ENCODE data around the gene LRRK2. TPM values are rescaled to one million over a fixed set of nuclear protein-coding genes. Genes with fewer than 3 reads are reported as not detected.

The LRRK2 gene
- 10 to 100 TPM in 1 of 3 donors, 1 to 10 TPM in 2; 4.4 to 10.0 (median 5.1) TPM for polyA plus RNA-seq

DNA sequence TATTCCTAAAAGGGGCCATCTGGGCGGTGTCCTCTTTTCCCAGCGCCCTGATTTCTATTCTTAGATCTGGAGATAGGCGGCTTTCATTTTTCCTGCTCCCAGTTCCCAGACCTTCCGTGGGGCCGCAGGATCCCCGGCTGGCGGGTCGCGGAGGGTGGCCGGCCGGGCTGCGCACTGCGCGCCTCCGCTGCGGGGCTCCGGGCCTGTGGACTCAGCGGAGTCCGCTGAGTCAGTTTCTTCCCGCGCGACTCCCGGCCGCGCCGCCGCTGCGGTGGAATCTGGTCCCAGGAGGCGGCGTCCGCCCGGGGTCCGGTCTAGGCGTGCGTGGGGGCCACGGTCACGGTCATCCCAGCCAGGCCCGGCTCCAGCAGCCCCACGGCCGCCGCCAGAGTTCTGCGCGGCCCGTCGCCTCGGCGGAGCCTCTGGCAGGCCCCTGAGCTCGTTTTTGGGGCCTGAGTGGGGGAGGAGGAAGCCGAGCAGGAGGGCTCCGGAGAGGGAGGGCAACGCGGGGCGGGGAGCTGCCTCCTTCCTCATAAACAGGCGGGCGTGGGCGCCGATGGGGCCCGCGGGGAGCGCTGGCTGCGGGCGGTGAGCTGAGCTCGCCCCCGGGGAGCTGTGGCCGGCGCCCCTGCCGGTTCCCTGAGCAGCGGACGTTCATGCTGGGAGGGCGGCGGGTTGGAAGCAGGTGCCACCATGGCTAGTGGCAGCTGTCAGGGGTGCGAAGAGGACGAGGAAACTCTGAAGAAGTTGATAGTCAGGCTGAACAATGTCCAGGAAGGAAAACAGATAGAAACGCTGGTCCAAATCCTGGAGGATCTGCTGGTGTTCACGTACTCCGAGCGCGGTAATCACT, at the start of gene LRRK2:
Gene LRRK2 (plus strand): TSS at position 559 of the 853 bp plus-strand sequence. CDS start 135 bp downstream, at position 694.
- 1% methylated on average over 69 to 78 of the region's 78 CpGs for WGBS, 3 donors
- peak within 1 kb of the TSS; percentile 78 for H3K27ac ChIP-seq (ENCODE audit: low read depth, low read length)

DNA sequence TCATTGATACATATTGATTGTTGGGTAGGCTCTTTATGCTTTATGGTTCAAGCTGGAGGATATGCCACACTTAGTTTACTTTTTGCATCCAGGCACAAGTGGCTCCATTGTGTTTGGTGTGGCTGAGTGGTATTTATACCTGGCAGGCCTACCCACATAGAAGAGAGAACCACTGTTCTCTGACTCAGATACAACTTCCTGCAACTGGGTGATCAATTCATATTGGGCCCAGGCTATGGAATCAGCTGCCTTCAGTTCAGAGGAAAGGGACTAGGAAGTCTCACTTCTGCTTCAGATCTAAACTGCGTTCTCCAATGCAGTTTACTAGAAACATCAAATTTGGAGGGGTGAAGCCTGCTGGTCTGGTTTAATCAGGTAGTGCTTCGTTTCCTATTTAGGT, 49.8 kb upstream of the LRRK2 start:
- no peak overlapping the region for H3K27ac ChIP-seq (ENCODE audit: low read depth, low read length)
- 68 to 87% (median 76%) methylated on average over 2 of the region's 2 CpGs for WGBS, 3 donors

DNA sequence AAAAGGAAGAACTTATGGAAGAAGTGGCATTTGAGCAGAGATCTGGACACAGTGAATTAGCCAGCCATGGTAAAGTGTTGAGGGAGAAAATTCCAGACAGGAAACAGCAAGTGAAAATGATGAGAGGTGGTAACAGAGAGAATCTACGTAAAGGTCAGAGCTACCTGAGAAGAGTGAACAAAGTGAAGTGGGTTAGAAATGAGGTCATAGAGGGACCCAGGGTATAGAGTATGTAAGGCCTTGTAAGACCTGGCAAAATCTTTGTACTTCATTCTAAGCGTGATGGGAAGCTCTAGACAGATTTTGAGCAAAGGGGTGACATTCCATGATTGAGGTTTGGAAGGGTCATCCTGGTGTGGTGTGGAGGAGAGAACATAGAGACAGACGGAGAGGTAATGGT, 49.3 kb upstream of the LRRK2 start:
- WGBS, 3 donors: 89% methylated on average over 3 of the region's 3 CpGs
- H3K27ac ChIP-seq (ENCODE audit: low read depth, low read length): no peak overlapping the region

DNA sequence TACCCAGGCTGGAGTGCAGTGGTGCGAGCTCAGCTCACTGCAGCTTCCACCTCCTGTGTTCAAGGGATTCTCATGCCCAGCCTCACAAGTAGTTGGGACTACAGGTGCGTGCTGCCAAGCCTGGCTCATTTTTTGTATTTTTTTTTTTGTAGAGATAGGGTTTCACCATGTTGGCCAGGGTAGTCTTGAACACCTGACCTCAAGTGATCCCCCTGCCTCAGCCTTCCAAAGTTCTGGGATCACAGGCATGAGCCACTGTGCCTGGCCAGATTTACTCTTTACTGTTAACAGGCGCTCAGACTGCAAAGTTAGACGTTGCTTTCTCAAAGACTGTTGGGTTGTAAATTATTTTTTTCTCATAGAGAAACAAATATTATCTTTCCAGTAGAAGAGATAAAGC, 46.1 kb upstream of the LRRK2 start:
- H3K27ac ChIP-seq (ENCODE audit: low read depth, low read length): no peak overlapping the region
- 78 to 87% (median 85%) methylated on average over 4 of the region's 4 CpGs for WGBS, 3 donors

DNA sequence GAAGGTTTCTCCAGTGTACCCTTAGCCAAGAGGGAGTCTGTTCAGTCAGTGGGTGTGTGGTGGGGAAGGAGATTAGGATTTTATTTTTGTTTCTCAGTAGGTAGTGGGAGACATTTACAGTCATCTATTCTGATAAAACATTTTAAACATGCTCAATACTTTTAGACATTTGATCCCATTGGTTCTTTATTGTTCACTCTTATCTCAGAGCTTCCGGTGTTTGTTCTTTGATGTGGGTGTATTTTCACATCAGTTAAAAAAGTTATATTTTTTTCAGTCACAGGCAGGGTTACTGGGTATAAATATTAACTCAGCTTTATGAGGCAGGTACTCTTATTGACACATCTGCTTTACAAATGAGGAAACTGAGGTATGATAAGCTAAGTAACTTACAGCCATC, 43.3 kb upstream of the LRRK2 start:
- no peak overlapping the region for H3K27ac ChIP-seq (ENCODE audit: low read depth, low read length)
- 38 to 85% (median 83%) methylated on average over 1 of the region's 1 CpG for WGBS, 3 donors

DNA sequence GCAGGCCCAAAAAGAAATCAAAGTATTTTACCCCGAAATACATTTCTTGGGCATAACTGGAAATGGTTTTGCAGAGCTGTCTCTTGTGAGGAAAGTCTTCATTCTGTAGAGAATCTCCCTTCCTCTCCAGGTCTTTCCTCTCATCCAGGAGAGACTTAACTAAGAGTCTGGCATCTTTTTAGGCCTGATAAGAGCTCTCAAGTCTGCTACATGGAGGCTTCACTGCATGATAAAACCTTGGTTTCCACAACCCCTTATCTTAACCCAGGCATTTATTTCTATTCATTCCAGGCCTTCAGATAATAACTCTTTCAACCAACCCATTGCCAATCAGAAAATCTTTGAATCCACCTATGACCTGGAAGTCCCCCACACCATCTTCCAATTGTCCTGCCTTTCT, 41.1 kb upstream of the LRRK2 start:
- H3K27ac ChIP-seq (ENCODE audit: low read depth, low read length): no peak overlapping the region
- WGBS, 3 donors: 78 to 90% (median 87%) methylated on average over 1 of the region's 1 CpG

DNA sequence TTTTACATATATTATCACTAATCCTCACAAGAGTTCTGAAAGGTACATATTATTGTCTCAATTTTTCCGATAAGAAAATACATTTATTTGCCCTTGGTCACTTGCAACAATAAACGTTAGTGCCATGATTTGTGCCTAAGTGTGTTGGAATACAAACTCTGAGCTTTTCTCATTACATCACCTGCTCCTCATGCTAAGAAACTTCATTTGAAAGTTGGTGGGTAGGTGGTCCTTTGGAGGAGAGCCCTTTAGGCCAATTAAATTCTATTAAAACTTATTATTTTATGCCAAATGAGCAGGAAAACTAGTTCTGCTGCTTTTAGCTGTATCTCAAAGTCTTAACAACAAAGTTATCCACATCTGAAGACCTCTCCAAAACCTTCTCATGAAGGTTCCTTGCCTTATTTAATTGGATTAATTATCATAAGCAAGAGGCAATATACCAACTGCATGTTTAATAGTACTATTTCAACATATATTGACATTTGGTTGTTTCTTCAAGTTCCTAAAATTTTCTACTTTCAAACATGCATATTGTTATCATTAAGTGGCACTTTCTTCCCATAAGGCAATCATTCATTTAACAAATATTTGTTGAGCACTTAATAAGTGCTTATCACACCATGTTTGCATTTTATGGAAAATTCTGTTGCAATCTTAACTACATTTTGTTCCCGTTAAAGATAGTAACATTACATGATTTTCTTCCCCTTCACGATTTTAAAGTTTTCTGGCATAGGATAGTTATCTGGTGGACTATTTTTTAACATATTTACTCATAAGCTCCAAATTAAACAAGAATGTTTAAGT, 40.1 kb upstream of the LRRK2 start:
- no peak overlapping the region for H3K27ac ChIP-seq (ENCODE audit: low read depth, low read length)

DNA sequence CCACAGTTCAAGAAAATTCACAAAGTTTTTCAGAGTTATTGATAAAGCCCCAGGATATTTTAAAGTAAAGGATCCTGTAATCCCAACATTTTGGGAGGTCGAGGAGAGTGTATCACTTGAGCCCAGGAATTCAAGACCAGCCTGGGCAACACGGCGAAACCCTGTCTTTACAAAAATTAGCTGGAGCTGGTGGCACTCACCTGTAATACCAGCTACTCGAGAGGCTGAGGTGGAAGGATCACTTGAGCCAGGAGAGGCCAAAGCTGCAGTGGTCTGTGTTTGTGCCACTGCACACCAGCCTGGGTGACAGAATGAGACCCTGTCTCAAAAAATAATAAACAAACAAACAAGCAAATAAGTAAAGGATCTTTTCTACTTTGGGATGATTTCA, 39.5 kb upstream of the LRRK2 start:
- no peak overlapping the region for H3K27ac ChIP-seq (ENCODE audit: low read depth, low read length)
- 87 to 88% (median 87%) methylated on average over 4 of the region's 4 CpGs for WGBS, 3 donors

More for the DNA sequence above, 40.1 kb upstream of the LRRK2 start:
- 57 to 93% (median 86%) methylated on average over 4 of the region's 4 CpGs for WGBS, 3 donors

DNA sequence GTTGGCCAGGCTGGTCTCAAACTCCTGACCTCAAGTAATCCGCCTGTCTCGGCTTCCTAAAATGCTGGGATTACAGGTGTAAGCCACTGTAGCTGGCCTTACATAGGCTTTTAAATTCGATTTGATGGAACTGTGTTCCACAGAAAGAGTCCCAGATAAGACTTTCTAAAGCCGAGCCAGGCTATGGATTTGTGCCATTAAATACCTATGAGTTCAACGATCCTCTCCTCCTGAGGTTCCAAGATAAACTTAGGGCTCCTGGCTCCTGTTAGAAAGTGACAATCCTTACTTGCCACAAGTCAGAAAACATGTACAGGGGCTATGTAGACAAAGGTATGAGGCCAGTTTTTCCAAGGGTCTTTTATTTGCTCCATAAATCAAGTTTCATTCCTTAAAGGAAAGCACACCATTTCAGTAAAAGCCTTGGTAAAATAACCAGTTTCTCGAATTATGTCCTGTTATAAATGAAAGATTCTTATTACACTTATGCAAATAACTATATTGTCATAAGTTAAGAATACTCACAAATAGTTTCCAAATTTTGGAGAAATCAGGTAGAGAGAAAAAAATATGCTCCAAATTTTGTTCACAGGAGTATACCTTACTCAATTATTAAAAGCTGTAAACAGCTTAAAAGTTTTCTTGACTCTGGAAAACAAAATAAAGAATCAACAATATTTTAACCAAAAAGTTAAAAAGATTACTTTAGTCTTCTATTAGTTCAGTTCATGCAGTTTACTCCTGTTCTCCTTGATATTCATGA, 36.1 kb upstream of the LRRK2 start:
- H3K27ac ChIP-seq (ENCODE audit: low read depth, low read length): no peak overlapping the region
- WGBS, 3 donors: 76 to 87% (median 83%) methylated on average over 6 of the region's 6 CpGs

DNA sequence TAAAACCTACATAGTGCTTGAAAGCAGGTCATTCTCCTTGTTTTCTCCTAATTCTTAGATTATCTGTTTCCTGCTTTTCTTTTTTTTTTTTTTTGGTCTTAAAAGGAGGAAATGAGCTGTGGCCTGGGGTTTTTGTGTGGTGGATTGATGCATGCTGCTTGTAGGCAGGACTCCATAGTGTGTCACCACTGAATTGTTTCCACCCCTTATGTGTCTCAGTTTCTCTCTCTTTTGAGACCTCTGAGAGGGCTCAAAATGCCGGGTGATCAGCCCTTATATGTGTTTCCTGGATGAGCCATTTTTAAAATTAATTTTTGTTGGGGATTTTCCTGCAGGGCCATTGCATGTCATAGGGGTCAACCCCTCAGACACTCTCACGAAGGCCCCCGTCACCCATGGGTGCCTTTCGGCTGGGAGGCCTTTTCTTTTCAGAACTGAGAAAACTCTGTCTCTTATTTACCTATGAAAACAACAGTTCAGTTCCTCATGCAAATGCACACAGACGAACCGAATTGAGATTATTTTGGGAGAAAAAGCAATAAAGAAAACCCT, 32.0 kb upstream of the LRRK2 start:
- 71 to 84% (median 83%) methylated on average over 6 of the region's 6 CpGs for WGBS, 3 donors
- H3K27ac ChIP-seq (ENCODE audit: low read depth, low read length): no peak overlapping the region

DNA sequence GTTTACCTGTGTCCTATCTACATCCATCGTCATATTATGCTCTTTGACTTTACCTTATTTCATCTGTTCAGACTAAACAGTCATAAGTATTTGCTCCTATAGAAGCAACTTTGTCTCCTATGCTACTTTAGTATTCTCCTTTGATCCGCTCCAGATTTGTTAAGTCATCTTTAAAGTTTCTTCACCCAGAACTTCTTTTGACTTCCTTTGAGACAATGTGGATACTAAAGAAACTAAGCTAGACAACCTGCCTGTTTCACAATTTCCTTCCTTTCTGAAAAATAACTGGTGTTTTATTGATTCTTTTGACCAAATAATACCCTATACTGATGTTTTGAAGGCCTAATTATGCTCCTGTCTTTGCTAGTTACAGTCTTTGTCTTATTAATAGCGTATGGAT, 30.0 kb upstream of the LRRK2 start:
- H3K27ac ChIP-seq (ENCODE audit: low read depth, low read length): no peak overlapping the region
- 75 to 93% (median 80%) methylated on average over 3 of the region's 3 CpGs for whole genome bisulfite sequencing, 3 donors

DNA sequence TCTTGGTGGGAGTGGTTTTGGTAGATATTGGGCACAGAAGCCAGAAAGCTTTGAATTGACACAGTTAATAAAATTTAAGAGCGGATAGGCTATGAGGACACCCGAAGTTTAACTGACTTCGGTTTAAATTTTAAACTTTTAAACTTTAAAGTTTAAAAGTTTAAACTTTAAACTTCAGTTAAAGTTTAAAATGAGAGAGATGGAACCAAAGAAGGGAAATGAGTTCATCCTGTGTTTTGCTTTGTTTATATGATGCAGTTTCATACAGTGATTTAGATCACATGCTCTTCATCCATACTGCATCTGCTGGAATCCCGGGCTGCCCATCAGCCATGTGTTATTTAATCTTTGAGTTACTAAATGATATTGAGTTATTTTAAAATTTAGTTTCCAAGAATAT, 27.2 kb upstream of the LRRK2 start:
- 90 to 93% (median 93%) methylated on average over 4 of the region's 4 CpGs for WGBS, 3 donors
- H3K27ac ChIP-seq (ENCODE audit: low read depth, low read length): no peak overlapping the region

DNA sequence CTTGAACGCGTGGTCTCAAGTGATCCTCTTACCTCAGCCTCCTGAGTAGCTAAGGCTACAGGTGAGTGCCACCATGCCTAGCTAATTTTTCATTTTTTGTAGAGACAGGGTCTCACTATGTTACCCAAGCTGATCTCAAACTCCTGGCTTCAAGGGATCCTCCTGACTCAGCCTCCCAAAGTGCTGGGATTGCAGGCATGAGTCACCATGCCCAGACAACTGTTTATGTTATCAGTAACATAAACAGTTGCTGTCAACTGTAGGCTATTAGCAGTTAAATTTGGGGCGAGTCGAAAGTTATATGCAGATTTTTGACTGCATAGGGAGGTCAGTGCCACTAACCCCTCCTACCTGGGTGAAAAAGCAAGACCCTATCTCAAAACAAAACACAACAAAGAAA, 26.2 kb upstream of the LRRK2 start:
- whole genome bisulfite sequencing, 3 donors: 75 to 91% (median 87%) methylated on average over 4 of the region's 4 CpGs
- no peak overlapping the region for H3K27ac ChIP-seq (ENCODE audit: low read depth, low read length)

DNA sequence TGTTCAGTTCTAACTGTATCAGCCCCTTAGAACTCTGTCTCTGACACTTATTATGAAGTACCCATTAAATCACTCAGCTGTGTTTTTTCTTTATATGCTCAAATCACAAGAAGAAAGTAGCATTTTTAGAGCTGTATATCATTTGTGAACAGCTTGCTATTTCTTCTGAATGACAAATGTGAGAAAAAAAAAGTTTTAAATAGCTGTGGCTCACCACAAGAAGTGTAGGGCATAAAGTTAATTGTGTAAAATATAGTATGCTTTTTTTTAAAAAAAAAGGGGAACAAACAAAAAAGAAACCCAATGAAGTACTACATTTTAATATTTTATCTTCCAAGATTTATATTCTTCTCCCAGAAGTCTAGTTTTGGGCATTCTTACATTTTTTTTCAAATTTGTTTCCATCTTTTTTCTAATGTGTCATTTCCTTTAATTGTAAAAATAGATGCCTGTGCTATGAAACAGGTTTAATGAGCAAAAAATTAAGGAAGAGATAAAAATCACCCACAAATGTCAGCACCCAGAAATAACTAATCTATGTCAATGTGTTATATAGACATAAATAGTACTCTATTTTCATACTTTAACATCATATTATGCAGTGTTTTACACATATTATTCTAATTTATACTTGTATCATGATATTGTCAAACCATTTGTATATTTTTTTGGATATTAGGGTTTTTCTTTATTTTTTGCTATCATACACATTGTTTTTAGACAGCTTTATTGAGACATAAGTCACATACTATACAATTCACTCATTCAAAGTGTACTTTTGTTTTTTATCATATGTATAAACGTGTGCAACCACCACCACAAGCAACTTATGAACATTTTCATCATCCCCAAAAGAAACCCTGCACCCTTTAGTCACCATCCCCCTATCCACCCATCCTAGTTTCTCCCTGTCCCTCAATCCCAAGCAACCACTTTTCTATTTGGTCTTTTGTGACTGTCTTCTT, 22.4 kb upstream of the LRRK2 start:
- no peak overlapping the region for H3K27ac ChIP-seq (ENCODE audit: low read depth, low read length)
- WGBS, 3 donors: 16 to 46% (median 33%) methylated on average over 1 of the region's 1 CpG

DNA sequence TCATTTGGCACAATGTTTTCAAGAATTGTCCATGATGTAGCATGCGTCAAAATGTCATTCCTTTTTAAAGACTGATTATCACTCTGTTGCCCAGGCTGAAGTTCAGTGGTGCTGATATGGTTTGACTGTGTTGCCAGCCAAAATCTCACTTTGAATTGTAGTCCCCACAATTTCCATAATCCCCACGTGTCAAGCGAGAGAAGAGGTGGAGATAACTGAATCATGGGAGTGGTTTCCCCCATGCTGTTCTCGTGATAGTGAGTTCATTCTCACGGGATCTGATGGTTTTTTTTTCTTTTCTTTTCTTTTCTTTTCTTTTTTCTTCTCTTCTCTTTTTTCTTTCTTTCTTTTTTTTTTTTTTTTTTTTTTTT, 21.8 kb upstream of the LRRK2 start:
- H3K27ac ChIP-seq (ENCODE audit: low read depth, low read length): no peak overlapping the region
- WGBS, 3 donors: 71 to 86% (median 72%) methylated on average over 5 of the region's 5 CpGs

DNA sequence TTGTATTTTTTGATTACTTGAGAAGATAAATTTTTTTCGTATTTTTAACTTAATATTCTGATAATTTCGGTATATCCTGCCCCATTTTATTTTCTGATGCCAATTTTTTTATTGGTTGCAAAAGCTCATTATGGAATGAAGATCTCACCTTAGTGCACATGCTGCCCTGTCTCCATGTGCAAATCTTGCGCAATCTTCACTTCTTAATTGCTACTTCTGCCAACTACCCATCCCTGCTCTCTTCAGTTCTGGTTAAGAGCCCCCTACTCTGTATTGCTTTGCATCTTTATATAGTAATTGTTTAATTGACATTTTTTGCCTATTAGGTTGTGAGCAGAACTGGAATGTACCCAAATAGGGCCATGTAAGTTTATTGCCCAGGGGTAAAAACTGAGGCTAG, 20.5 kb upstream of the LRRK2 start:
- no peak overlapping the region for H3K27ac ChIP-seq (ENCODE audit: low read depth, low read length)
- 92 to 94% (median 94%) methylated on average over 3 of the region's 3 CpGs for WGBS, 3 donors

DNA sequence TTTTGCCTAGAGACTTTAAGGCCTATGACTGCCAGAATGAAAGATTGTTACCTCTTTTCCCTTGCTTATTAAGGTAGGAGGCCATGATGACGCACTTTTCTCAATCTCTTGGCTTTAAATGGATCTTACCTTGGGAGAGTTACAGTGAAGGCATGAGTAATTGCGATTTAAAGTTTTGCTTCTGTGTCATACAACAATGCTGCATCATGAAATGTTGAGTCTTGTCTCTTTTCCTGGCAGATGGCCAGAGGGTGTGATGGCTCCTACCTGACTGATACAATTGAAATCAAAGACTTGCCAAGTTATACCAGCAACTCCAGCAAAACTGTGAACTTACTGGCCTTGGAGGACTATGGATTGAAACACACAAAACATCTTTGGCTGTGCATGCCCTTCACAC, 17.2 kb upstream of the LRRK2 start:
- WGBS, 3 donors: 91 to 94% (median 92%) methylated on average over 2 of the region's 2 CpGs
- H3K27ac ChIP-seq (ENCODE audit: low read depth, low read length): no peak overlapping the region
